Measurements from ENCODE around the gene CXCR4. TPM values are rescaled to one million over a fixed set of nuclear protein-coding genes. Genes with fewer than 3 reads are reported as not detected.

The CXCR4 gene
- total RNA-seq, 1 experiment from 2014 or later: 1.1 TPM

- H3K27me3 ChIP-seq (ENCODE audit: control insufficient read depth, insufficient read depth, low read length): no peaks in the 10 kb centered on the region
- POLR2A ChIA-PET: no interaction called here
- no peaks in the 10 kb centered on the region for H3K9me3 ChIP-seq (ENCODE audit: control insufficient read depth, insufficient read depth, low read depth, low read length)
- no peak overlapping the region for H3K27ac ChIP-seq (ENCODE audit: low read length)
- CTCF ChIA-PET: no interaction called here
- ATAC-seq: no peak
- TF ChIP-seq TCF7L2 (IDR thresholded peaks at IDR 0.05; ENCODE audit: low read depth, low read length) (no peak), SIN3A (IDR thresholded peaks at IDR 0.05; ENCODE audit: borderline replicate concordance, insufficient read depth, low read depth, low read length) (no peak), REST (IDR thresholded peaks at IDR 0.05; ENCODE audit: insufficient read depth in 1 of 2, low read depth in 2 of 2, low read length in 1 of 2) (no peak), CTCF (IDR thresholded peaks at IDR 0.05) (no peak), POLR2AphosphoS5 (IDR thresholded peaks at IDR 0.05; ENCODE audit: low read depth, low read length) (no peak)
- in situ Hi-C loops (cut with HindIII; ENCODE audit: low pct_unique_long_range_greater_than_20kb, low sequenced_read_pairs) (no loop called here), intact Hi-C loops (cut with micrococcal nuclease; ENCODE audit: unreplicated experiment) (no loop called here)
- BruUV-seq (replicated peaks): no TSS peak
- H3K36me3 ChIP-seq (ENCODE audit: control insufficient read depth, insufficient read depth, low read length): no peaks in the 10 kb centered on the region
- DNase-seq (ENCODE audit: low read depth, low spot score): no peak
- no peak overlapping the region for H3K4me3 ChIP-seq (ENCODE audit: low read depth in 2 of 2, low read length in 2 of 2)
- H3K4me1 ChIP-seq (ENCODE audit: control insufficient read depth, insufficient read depth, low read length): no peaks in the 10 kb centered on the region
Observed at GRCh38 chr2:136081582-136082210, 36.3 kb downstream of the CXCR4 start.

- no peak overlapping the region for H3K4me3 ChIP-seq (ENCODE audit: low read depth in 2 of 2, low read length in 2 of 2)
- no peaks in the 10 kb centered on the region for H3K4me1 ChIP-seq (ENCODE audit: control insufficient read depth, insufficient read depth, low read length)
- intact Hi-C loops (cut with micrococcal nuclease; ENCODE audit: unreplicated experiment) (no loop called here), in situ Hi-C loops (cut with HindIII; ENCODE audit: low pct_unique_long_range_greater_than_20kb, low sequenced_read_pairs) (no loop called here)
- no peak overlapping the region for H3K27ac ChIP-seq (ENCODE audit: low read length)
- TF ChIP-seq SIN3A (IDR thresholded peaks at IDR 0.05; ENCODE audit: borderline replicate concordance, insufficient read depth, low read depth, low read length): no peak
- TF ChIP-seq POLR2AphosphoS5 (IDR thresholded peaks at IDR 0.05; ENCODE audit: low read depth, low read length): no peak
- no peak for TF ChIP-seq CTCF (IDR thresholded peaks at IDR 0.05)
- no peak for TF ChIP-seq TCF7L2 (IDR thresholded peaks at IDR 0.05; ENCODE audit: low read depth, low read length)
- no peak for TF ChIP-seq REST (IDR thresholded peaks at IDR 0.05; ENCODE audit: insufficient read depth in 1 of 2, low read depth in 2 of 2, low read length in 1 of 2)
- POLR2A ChIA-PET: no interaction called here
- BruUV-seq (replicated peaks): no TSS peak
- H3K27me3 ChIP-seq (ENCODE audit: control insufficient read depth, insufficient read depth, low read length): no peaks in the 10 kb centered on the region
- CTCF ChIA-PET: no interaction called here
- no peaks in the 10 kb centered on the region for H3K36me3 ChIP-seq (ENCODE audit: control insufficient read depth, insufficient read depth, low read length)
- no peak for ATAC-seq
- H3K9me3 ChIP-seq (ENCODE audit: control insufficient read depth, insufficient read depth, low read depth, low read length): no peaks in the 10 kb centered on the region
- DNase-seq (ENCODE audit: low read depth, low spot score): no peak
Observed at GRCh38 chr2:136080114-136080513, 37.8 kb downstream of the CXCR4 start.
